ENCODE results near the gene BMI1. TPM values are rescaled to one million over a fixed set of nuclear protein-coding genes. Genes with fewer than 3 reads are reported as not detected.

The BMI1 gene
- total and polyA plus RNA-seq, 2 of the 4 experiments (the other 2 are of a cell fraction) = 19.7 to 25.8 TPM

GRCh38 chr10:22367471-22367870, 46.6 kb downstream of the BMI1 start:
- Histone ChIP-seq H3K27me3 (ENCODE audit: control insufficient read depth, insufficient read depth, low read length) (peaks cover 5% of the 10 kb centered on the region), H2BK120ac (ENCODE audit: low read depth, low read length) (no peak overlapping the region), H3K9me1 (ENCODE audit: insufficient read depth, low read length) (no peaks in the 10 kb centered on the region), H2AFZ (replicated peaks; ENCODE audit: low read length, poor library complexity) (no peak overlapping the region), H2BK15ac (ENCODE audit: low read depth, low read length) (no peak overlapping the region), H3K4ac (ENCODE audit: low read depth, low read length) (no peak overlapping the region), H2BK20ac (ENCODE audit: low read depth, low read length) (no peak overlapping the region), H3K79me1 (ENCODE audit: low read depth in 1 of 2, low read length in 2 of 2) (no peaks in the 10 kb centered on the region), H2AK5ac (ENCODE audit: low read depth, low read length) (no peak overlapping the region), H4K8ac (ENCODE audit: low read depth in 2 of 2, low read length in 2 of 2) (no peak overlapping the region), H3K56ac (ENCODE audit: extremely low read depth, insufficient read depth, low read length) (no peak overlapping the region), H4K20me1 (ENCODE audit: insufficient read depth, low read length) (no peaks in the 10 kb centered on the region), H3K9ac (ENCODE audit: low read depth, low read length) (no peak overlapping the region), H3K4me2 (ENCODE audit: low read depth, low read length) (no peak overlapping the region), H3K27ac (ENCODE audit: insufficient read depth, low read length) (no peak overlapping the region), H3K18ac (ENCODE audit: low read depth, low read length) (no peak overlapping the region), H3K36me3 (ENCODE audit: control insufficient read depth, insufficient read depth, low read length) (no peaks in the 10 kb centered on the region), H3K14ac (replicated peaks; ENCODE audit: low read depth, low read length) (no peak overlapping the region), H2AK9ac (replicated peaks; ENCODE audit: low read depth, low read length, poor library complexity) (no peak overlapping the region), H4K5ac (ENCODE audit: low read depth, low read length) (no peak overlapping the region), H3K23ac (ENCODE audit: low read depth, low read length) (no peak overlapping the region), H3K4me3 (ENCODE audit: insufficient read depth, low read depth, low read length) (no peak overlapping the region), H4K91ac (ENCODE audit: insufficient read depth, low read depth, low read length) (no peak overlapping the region), H2BK5ac (ENCODE audit: low read depth, low read length, poor library complexity, severe bottlenecking) (no peak overlapping the region), H3K4me1 (ENCODE audit: control insufficient read depth, insufficient read depth, low read length) (no peaks in the 10 kb centered on the region), H3K9me3 (ENCODE audit: control insufficient read depth, insufficient read depth, low read length) (no peaks in the 10 kb centered on the region)
- dilution Hi-C loops (cut with HindIII; ENCODE audit: low sequenced_read_pairs, unreplicated experiment) (no loop called here), intact Hi-C loops (cut with micrococcal nuclease) (no loop called here), in situ Hi-C loops (cut with MboI; ENCODE audit: low sequenced_read_pairs) (no loop called here)
- ATAC-seq (ENCODE audit: low read depth) (no peak), DNase-seq (no peak)
- ChIA-PET POLR2A (ENCODE audit: unreplicated experiment) (no interaction called here), CTCF (no interaction called here)
- no peak for TF ChIP-seq POLR2A (IDR thresholded peaks at IDR 0.05; ENCODE audit: low read depth, low read length)
- no peak for TF ChIP-seq BHLHE40 (IDR thresholded peaks at IDR 0.05; ENCODE audit: low read depth, low read length)
- TF ChIP-seq NFE2L2 (IDR thresholded peaks at IDR 0.05; ENCODE audit: low read depth, low read length) = no peak
- no peak for TF ChIP-seq CHD1 (IDR thresholded peaks at IDR 0.05; ENCODE audit: low read depth, low read length)
- no peak for TF ChIP-seq MAZ (IDR thresholded peaks at IDR 0.05; ENCODE audit: borderline replicate concordance, low read depth, low read length)
- no peak for TF ChIP-seq USF2 (IDR thresholded peaks at IDR 0.05; ENCODE audit: low read depth, low read length)
- TF ChIP-seq ELK1 (IDR thresholded peaks at IDR 0.05; ENCODE audit: borderline replicate concordance, low read depth, low read length) = no peak
- no peak for TF ChIP-seq CTCF (conservative IDR thresholded peaks at IDR 0.05; ENCODE audit: low read depth, low read length)
- TF ChIP-seq SMC3 (IDR thresholded peaks at IDR 0.05; ENCODE audit: low read depth, low read length) = no peak
- no peak for TF ChIP-seq RCOR1 (IDR thresholded peaks at IDR 0.05; ENCODE audit: insufficient replicate concordance, low read length)
- TF ChIP-seq MXI1 (IDR thresholded peaks at IDR 0.05; ENCODE audit: borderline replicate concordance, low read depth, low read length) = no peak
- no peak for TF ChIP-seq MAFK (IDR thresholded peaks at IDR 0.05; ENCODE audit: low read depth, low read length)
- no peak for TF ChIP-seq RFX5 (IDR thresholded peaks at IDR 0.05; ENCODE audit: low read depth, low read length)
- no TSS peak for BruUV-seq (replicated peaks)
- WGBS, 2 experiments (ENCODE audit: extremely low coverage in 2 of 2, insufficient read length in 1 of 2) = no CpG with 5 or more reads among the region's 1 CpG
